Mesodermal cell (in vitro differentiated cells): Measurements from ENCODE around the gene MIA.
A peak's percentile ranks its signal among the peaks of the same experiment; 100 is the strongest.
"Not testable (repeated sequence)": the region's sequence is repeated elsewhere in the genome, so short reads cannot be mapped to it uniquely, and the experiment has no call there.

ENCODE experiments used
- H3K27ac ChIP-seq: 2 replicates; pipeline ENCODE4 v1.7.0; 2013; ENCODE audit warnings: mild to moderate bottlenecking, low read depth, low read length, moderate library complexity; ENCODE audit not compliant: severe bottlenecking
- H3K36me3 ChIP-seq: 2 replicates; pipeline ENCODE4 v1.7.1; 2013; ENCODE audit warnings: mild to moderate bottlenecking, low read length, moderate library complexity; ENCODE audit not compliant: control insufficient read depth, insufficient read depth
- H3K4me1 ChIP-seq: one replicate; pipeline ENCODE4 v1.7.1; 2013; ENCODE audit warnings: mild to moderate bottlenecking, low read length; ENCODE audit not compliant: insufficient read depth, control insufficient read depth, poor library complexity, severe bottlenecking
- H3K4me3 ChIP-seq: 2 replicates; pipeline ENCODE4 v1.7.0; 2013; ENCODE audit warnings: low read length, control low read depth, mild to moderate bottlenecking; ENCODE audit not compliant: insufficient read depth, poor library complexity, severe bottlenecking; ENCODE audit errors: extremely low read depth
- H3K9me3 ChIP-seq: 2 replicates; pipeline ENCODE4 v1.7.1; 2013; ENCODE audit warnings: mild to moderate bottlenecking, low read length, moderate library complexity; ENCODE audit not compliant: control insufficient read depth
- WGBS, 2 experiments: methylation state at CpG; one replicate each; pipeline ENCODE4 v1.1.5; 2013; ENCODE audit warnings: missing lambda C conversion rate in 2 of 2; ENCODE audit not compliant: insufficient coverage in 2 of 2; 5-methylcytosine and 5-hydroxymethylcytosine counted together

Gene MIA

GRCh38 chr19:40822704-40823553, 47.6 kb downstream of the MIA start:
- Histone ChIP-seq H3K27ac (peak overlapping the region; percentile 82), H3K4me1 (peaks cover 22% of the 10 kb centered on the region)
- H3K36me3 ChIP-seq, H3K4me3 ChIP-seq, H3K9me3 ChIP-seq: not testable (repeated sequence)
- WGBS, 2 experiments: 72 to 81% methylated on average over 6 of the region's 9 CpGs

DNA sequence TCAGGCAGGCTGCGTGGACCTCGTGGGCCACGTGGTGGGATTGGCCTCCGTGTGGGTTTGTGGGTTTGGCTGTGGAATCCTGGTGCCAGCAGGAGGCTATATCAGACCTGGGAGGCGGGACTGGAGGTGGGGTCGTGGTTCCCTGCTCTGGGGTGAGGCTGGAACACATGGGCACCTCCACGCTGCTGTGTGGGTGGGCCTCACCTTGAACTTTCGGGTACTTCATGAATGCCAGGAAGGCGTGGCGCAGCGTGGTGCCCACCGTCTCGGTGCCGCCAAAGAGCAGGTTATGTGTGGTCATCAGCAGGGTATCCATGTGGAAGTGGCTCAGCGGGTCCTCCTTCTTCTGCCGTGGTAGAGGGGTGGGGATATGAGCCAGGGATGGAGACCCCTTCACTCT, 49.6 kb downstream of the MIA start:
- not testable (repeated sequence) for H3K27ac ChIP-seq

GRCh38 chr19:40825460-40826095, 50.3 kb downstream of the MIA start:
- not testable (repeated sequence) for H3K9me3 ChIP-seq, H3K36me3 ChIP-seq, H3K27ac ChIP-seq, H3K4me3 ChIP-seq
- H3K4me1 ChIP-seq: peaks cover 22% of the 10 kb centered on the region
- WGBS, 2 experiments: no CpG with 5 or more reads among the region's 6 CpGs

More for the DNA sequence above, 49.6 kb downstream of the MIA start:
- H3K9me3 ChIP-seq, H3K36me3 ChIP-seq, H3K4me3 ChIP-seq: not testable (repeated sequence)
- whole genome bisulfite sequencing, 2 experiments: 96% methylated on average over 7 to 11 of the region's 16 CpGs
- peaks cover 22% of the 10 kb centered on the region for H3K4me1 ChIP-seq

GRCh38 chr19:40826312-40826698, 51.0 kb downstream of the MIA start:
- H3K27ac ChIP-seq, H3K9me3 ChIP-seq, H3K4me3 ChIP-seq, H3K36me3 ChIP-seq: not testable (repeated sequence)
- peaks cover 22% of the 10 kb centered on the region for H3K4me1 ChIP-seq
- WGBS, 2 experiments: 99 to 100% methylated on average over 3 to 6 of the region's 14 CpGs

- H3K4me3 ChIP-seq, H3K36me3 ChIP-seq, H3K27ac ChIP-seq, H3K9me3 ChIP-seq: not testable (repeated sequence)
- 92 to 96% methylated on average over 18 to 27 of the region's 29 CpGs for WGBS, 2 experiments
- peaks cover 21% of the 10 kb centered on the region for H3K4me1 ChIP-seq
Measured at GRCh38 chr19:40826699-40827385, 51.5 kb downstream of the MIA start.
